Brain microvascular endothelial cell (primary cell): ENCODE results near the gene SV2B.

Source experiments
- DNase-seq: peaks from one replicate; pipeline ENCODE4 v3.0.0-alpha.2; 2020
- H3K27ac ChIP-seq: fragments of 250-450 bp; sonication (Bioruptor Pico); 2 replicates; pipeline ENCODE4 v1.5.1; 2020; ENCODE audit warnings: mild to moderate bottlenecking, moderate library complexity
- H3K27me3 ChIP-seq: fragments of 250-450 bp; sonication (Bioruptor Pico); replicated peaks from 2 replicates; pipeline ENCODE4 v1.5.1; 2020; ENCODE audit warnings: mild to moderate bottlenecking
- H3K36me3 ChIP-seq: fragments of 250-450 bp; sonication (Bioruptor Pico); replicated peaks from 2 replicates; pipeline ENCODE4 v1.5.1; 2020; ENCODE audit warnings: mild to moderate bottlenecking
- H3K4me3 ChIP-seq: 2 replicates; pipeline ENCODE4 v1.5.1; 2011; ENCODE audit warnings: low read depth, mild to moderate bottlenecking, control low read depth, low read length, moderate library complexity
- in situ Hi-C: cut with HindIII; loops from 2 replicates; pipeline ENCODE4 v1.10.0; 2017; ENCODE audit warnings: low sequenced_read_pairs, low pct_ligation_motif_present
- TF ChIP-seq, protein P1 (sequence below): IDR thresholded peaks from 2 replicates; pipeline ENCODE4 v1.5.1; 2011; ENCODE audit warnings: low read depth, mild to moderate bottlenecking, moderate library complexity, low read length, control low read depth, inconsistent platforms; ENCODE audit errors: missing control alignments

Gene SV2B

DNA sequence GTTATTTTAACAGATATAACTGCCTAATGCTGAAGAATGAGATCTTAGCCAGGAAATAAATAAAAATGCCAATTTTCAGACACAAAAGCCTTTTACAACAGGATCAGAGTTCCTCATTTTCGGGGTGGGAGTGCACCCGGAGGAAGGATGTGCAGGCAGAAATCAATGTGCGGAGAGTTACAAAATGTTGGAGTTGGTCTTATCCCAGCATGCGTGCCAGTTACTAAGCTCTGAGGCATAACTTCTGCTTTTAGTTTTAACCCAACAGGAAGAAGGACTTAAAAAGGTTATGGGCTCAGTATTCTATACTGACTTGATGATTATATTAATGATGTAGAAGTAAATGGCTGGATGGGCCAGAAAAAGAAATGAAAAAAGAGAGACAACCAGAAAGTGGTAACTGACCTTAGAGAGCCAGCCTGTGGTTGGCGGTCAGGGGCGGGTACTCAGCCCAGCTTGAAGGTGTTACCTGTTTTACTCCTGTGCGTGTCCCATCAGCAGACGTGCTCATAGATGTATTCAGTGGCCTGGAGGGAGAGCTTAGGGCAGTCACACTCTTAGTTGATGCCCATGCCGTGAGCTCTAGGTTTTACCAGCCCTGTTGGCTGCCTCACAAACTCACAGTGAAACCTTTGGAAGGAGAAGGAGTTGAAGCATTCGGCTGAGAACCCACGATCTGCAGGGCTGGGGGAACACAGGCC lies 164.7 kb downstream of the SV2B start:
- H3K27ac ChIP-seq, result no peak overlapping the region
- no peak overlapping the region for H3K4me3 ChIP-seq
- TF ChIP-seq, protein P1, sequence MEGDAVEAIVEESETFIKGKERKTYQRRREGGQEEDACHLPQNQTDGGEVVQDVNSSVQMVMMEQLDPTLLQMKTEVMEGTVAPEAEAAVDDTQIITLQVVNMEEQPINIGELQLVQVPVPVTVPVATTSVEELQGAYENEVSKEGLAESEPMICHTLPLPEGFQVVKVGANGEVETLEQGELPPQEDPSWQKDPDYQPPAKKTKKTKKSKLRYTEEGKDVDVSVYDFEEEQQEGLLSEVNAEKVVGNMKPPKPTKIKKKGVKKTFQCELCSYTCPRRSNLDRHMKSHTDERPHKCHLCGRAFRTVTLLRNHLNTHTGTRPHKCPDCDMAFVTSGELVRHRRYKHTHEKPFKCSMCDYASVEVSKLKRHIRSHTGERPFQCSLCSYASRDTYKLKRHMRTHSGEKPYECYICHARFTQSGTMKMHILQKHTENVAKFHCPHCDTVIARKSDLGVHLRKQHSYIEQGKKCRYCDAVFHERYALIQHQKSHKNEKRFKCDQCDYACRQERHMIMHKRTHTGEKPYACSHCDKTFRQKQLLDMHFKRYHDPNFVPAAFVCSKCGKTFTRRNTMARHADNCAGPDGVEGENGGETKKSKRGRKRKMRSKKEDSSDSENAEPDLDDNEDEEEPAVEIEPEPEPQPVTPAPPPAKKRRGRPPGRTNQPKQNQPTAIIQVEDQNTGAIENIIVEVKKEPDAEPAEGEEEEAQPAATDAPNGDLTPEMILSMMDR, result no peak
- no peaks in the 10 kb centered on the region for H3K27me3 ChIP-seq
- H3K36me3 ChIP-seq, result no peaks in the 10 kb centered on the region
- no peak for DNase-seq
- in situ Hi-C loops, result no loop called here

DNA sequence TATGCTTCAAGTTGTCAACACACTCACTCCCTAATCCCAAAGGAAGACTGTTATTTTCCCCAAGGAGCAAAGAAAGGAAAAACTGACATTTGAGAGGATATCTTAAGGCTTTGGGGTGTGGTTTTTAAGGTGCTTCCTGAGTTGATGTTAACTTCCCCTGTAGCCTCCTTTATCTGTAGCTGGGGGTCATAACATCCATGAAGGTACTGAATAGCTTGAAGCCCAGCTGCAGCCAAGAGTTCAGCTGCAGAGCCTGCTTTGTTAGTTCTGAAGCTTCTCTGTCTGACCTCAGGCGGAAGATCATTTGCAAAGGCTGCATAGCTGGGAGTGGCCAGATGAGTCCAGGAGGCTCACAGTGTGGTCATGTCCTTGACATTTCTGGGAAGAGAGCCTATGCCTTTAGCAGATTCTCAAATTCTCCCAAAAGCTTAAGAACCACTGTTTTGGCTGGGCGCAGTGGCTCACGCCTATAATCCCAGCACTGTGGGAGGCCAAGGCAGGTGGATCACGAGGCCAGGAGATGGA lies 165.4 kb downstream of the SV2B start:
- H3K36me3 ChIP-seq, result no peaks in the 10 kb centered on the region
- TF ChIP-seq, protein P1, result no peak
- no peak for DNase-seq
- H3K27me3 ChIP-seq, result no peaks in the 10 kb centered on the region
- H3K4me3 ChIP-seq, result no peak overlapping the region
- no peak overlapping the region for H3K27ac ChIP-seq
- in situ Hi-C loops, result no loop called here

DNA sequence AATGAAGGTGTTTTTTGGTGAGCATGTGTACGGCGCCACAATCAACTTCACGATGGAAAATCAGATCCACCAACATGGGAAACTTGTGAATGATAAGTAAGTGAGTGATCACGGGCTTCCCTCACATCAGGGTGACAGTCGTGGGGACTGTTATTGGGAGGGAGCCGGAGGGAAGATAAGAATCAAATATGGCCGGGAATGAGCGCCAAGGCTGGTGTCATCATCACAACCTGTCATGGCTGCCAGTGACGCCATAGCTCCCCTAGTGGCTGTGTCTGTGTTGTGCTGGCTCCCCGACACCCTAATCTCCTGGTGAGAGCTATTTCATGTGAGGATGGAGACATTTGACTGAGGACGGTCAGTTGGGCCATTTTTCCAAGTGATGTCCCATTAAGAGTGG lies 168.5 kb downstream of the SV2B start:
- DNase-seq, result no peak
- TF ChIP-seq, protein P1, result peak; percentile 53

DNA sequence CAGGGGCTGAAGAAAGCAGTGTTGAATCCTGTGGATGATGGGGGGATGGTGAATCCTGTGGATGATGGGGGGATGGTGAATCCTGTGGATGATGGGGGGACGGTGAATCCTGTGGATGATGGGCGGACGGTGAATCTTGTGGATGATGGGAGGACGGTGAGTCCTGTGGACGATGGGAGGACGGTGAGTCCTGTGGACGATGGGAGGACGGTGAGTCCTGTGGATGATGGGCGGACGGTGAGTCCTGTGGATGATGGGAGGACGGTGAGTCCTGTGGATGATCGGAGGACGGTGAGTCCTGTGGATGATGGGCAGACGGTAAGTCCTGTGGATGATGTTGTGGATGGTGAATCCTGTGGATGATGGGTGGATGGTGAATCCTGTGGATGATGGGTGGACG lies 170.7 kb downstream of the SV2B start:
- no peak for DNase-seq
- no peak overlapping the region for H3K27ac ChIP-seq
- TF ChIP-seq, protein P1, result no peak

More for the DNA sequence above, 168.5 kb downstream of the SV2B start:
- Histone ChIP-seq H3K27ac (no peak overlapping the region), H3K36me3 (no peaks in the 10 kb centered on the region), H3K27me3 (no peaks in the 10 kb centered on the region), H3K4me3 (no peak overlapping the region)
- in situ Hi-C loops, result no loop called here

DNA sequence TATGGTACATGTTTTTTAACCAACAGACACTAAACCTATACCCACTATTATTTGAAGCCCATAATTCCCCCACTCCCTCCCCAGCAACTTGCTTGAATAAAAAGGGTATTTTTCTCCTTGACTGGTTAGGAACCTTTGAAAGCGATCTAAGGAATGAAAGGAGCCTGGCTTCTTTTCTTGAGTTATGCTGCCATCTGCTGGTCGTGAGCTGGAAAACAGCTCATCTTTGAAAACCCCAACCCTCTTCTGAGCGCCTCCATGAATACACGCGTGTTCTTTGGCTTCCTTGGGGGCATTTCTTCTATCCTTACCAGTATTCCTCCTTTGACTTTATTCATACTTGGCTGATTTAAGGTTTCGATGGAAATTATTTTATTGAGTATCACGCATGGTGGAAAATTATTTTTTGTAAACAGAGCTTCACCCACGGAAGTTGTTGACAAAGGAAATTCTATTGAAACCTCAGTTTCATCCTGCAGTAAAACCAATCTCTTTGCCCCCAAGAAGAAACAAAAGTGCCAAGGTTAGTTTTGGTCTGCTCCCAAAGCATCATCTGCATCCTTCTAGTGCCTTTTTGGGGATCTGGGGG lies 171.6 kb downstream of the SV2B start:
- no peak overlapping the region for H3K27ac ChIP-seq
- H3K27me3 ChIP-seq, result no peaks in the 10 kb centered on the region
- in situ Hi-C loops, result no loop called here
- H3K4me3 ChIP-seq, result no peak overlapping the region
- TF ChIP-seq, protein P1, result peak; percentile 86
- DNase-seq, result peak; percentile 49
- no peaks in the 10 kb centered on the region for H3K36me3 ChIP-seq

More for the DNA sequence above, 170.7 kb downstream of the SV2B start:
- no peak overlapping the region for H3K4me3 ChIP-seq
- H3K27me3 ChIP-seq, result no peaks in the 10 kb centered on the region
- H3K36me3 ChIP-seq, result no peaks in the 10 kb centered on the region
- in situ Hi-C loops, result no loop called here
